Measurements from ENCODE around the gene LOC128125822.

- TF ChIP-seq, protein P1, sequence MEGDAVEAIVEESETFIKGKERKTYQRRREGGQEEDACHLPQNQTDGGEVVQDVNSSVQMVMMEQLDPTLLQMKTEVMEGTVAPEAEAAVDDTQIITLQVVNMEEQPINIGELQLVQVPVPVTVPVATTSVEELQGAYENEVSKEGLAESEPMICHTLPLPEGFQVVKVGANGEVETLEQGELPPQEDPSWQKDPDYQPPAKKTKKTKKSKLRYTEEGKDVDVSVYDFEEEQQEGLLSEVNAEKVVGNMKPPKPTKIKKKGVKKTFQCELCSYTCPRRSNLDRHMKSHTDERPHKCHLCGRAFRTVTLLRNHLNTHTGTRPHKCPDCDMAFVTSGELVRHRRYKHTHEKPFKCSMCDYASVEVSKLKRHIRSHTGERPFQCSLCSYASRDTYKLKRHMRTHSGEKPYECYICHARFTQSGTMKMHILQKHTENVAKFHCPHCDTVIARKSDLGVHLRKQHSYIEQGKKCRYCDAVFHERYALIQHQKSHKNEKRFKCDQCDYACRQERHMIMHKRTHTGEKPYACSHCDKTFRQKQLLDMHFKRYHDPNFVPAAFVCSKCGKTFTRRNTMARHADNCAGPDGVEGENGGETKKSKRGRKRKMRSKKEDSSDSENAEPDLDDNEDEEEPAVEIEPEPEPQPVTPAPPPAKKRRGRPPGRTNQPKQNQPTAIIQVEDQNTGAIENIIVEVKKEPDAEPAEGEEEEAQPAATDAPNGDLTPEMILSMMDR (conservative IDR thresholded peaks at IDR 0.05; ENCODE audit: low read depth, low read length): no peak
- TF ChIP-seq EZH2phosphoT487 (IDR thresholded peaks at IDR 0.05; ENCODE audit: borderline replicate concordance, low read length): no peak
- TF ChIP-seq EZH2 (IDR thresholded peaks at IDR 0.05; ENCODE audit: low read length, unreplicated experiment): no peak
These were observed 2.2 kb downstream of the LOC128125822 start for GRCh38 chr6:63574554-63574900.

Data from PC-3 (cell line).